Measurements from ENCODE around the gene SNCAIP.

- TF ChIP-seq CTCF (IDR thresholded peaks at IDR 0.05) (no peak), POLR2A (IDR thresholded peaks at IDR 0.05) (no peak)
These were observed 101.7 kb downstream of the SNCAIP start for GRCh38 chr5:122413722-122414121.
